ENCODE data around the gene INAFM2. TPM values are rescaled to one million over a fixed set of nuclear protein-coding genes. Genes with fewer than 3 reads are reported as not detected.

Gene INAFM2
- 23.4 and 24.6 TPM in 2 replicates for total RNA-seq

DNA sequence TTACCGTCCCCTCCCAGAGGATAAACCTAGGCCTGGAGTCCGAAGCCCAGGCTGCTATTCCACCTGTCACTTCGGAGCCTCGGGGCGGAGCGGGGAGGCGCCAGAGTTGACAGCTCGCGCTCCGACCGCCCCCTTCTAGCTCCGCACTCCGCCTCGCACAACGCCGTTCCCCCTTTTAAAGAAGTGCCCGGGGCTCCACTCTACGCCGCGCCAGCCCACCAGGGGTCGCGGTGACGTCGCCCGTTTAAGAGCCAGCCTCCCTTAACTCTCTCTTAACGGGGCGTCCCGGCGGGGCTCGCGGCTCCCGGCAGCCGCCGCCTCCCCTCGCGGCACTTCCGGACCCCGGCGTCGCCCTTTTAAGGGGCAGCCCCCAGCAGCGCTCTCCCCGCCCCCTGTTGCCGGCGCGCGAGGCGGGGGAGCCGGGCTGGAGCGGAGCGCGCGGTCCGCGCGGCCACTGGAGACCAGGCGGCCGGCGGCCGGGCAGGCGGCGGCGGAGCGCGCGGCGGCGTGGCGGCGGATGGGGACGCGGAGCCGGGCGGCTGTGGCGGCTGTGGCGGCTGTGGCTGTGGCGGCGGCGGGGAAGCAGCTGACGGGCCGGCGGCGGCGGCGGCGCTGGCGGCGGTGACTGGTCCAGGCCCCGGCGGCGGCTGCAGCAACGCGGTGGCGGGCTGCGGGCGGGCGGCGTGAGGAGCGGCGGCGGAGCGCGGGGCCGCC is at the start of gene INAFM2:
INAFM2 (plus strand) TSS at position 454 of the 714 bp plus-strand sequence. CDS start 364 bp downstream, outside the sequence.

DNA sequence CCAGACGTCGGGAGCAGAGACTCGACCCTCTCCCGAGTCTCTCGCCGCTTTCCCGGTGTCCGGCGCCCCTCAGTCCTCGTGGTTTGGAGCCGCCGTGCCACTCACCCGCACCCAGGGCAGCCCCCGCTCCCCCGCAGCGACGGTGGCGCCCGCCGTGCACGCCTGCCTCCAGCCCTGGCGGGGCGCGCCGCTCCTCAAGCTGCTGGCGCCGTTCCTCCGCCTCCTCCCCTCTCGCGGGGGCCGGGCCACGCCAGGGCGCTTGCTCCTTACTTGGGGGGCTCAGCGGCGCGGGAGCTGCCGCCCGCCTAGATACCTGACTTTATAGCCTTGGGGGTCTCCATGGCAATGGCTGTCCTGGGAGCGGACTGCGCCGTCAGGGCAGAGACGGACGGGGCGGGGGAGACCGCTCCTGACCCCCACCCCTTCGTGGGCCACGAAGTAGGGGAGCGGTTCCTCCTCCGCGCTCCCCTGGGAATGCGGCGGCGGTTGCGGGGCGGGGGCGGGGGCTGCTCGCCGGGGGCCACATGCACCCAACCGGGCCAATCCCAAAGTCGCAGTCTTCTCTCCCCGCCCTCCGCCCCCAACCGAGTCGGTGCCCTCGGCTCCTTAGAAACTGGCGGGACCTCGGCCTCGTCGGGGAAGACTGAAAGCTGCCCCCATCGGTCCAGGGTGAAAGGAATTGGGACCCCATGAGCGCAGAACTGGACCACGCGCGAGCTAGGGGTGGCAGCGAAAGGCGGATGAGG is 40.5 kb upstream of the INAFM2 start, which contains the start of gene ANKRD63:
ANKRD63 (minus strand) TSS at position 196 of the 746 bp plus-strand sequence. CDS start 478 bp downstream, outside the sequence.

DNA sequence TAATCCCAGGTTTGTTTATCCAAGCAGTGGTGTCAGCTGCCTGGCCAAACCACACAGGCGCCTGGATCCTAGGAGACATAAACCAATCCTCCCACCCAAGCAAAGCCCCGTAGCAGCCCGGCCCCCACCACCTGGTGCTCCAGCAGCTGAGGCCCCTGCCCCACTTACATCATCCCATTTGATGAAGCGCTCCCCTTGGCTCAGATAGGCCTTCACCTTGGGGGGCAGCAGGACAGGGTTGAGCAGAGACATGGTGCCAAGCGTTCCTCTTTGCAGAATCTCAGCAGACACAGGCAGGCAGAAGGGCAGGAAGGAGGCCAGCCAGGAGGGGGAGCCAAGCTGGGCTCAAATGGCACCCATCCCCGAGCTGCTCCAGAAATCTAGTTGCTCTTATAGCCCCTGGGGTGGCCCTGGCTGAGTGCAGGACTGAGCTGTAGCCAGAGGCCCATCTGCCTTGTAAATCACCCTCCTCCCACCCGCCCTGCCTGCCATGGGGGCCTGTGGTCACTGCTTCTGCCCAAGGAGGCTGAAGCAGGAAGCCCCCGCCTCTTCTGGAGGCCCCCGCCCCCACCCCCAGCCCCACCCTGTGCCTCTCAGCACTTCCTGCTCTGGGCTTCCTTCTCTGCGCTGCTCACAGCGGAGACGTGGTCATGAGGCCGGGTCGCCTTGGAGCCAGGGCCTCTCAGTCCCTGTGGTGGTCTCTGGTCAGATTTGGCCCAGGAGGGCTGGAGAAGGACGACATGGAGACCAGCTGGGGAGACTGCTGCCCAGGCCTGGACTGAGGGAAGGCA is 15.9 kb upstream of the INAFM2 start, which contains the start of gene PLCB2:
PLCB2 (minus strand) TSS at position 515 of the 791 bp plus-strand sequence; CDS start at position 252, 263 bp downstream.

DNA sequence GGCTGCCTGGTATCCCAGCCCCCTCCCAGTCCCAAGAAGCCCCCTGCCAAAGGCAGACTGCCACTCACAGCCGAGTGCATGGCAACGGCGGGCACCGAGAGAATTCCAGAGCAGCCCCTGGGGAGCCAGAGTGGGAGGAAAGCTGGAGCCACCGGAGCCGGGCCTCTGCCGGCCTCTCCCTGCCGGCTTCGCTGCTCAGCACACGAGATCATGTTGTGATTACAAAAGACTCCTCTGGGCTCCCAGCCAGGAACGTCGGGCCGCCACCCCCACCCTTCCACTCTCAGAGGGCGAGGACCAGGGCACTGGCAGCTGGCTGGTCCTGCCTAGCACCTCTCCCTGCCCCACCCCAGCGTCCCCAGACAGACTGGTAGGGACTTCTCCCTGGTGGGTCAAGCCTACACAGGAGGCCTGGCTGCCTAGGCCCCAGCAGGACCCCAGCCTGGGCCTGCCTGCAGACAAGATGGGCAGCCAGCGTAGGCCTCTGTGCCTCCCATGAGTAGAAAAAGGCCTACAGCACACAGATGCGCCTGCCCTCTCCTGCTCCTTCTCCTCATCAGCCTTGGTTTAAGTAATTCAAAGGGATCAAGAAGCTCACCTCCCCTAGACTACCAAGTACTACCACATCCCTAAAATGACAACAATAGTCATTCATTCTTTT is 17.4 kb downstream of the INAFM2 start, which contains the start of gene CCDC9B:
CCDC9B (minus strand) TSS at position 200 of the 661 bp plus-strand sequence; CDS start at position 80, 120 bp downstream.

DNA sequence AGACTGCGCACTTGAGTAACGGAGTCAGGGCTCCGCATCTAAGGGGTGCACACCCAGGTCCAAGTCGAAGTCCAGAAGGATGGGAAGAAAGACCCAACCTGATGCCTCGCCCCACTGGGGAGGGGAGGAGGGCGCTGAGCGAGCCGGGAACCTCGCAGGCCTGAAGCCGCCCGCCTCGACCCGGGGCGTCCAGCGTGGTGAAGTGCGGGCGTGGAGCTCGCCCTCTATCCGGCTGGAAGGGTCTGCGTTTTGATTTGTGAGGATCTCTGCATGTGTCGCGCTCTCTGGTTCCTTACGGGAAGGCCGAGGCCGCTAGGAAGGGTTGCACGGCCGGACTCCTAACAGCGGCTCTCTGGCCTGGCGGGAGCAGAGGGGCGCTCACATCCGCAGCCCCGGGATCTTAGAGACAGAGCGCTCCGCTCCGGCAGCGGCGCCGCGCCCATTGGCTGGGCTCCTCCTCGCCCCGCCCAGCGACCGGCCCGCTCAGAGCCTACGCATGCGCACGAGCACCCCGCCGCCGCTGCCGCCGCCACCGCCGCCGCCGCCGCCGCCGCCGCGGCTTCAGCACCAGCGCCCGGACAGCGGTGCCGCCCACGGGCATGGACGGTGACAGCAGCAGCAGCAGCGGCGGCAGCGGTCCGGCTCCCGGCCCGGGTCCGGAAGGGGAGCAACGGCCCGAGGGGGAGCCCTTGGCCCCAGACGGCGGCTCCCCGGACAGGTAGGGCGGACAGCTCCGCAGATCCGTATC is 34.4 kb downstream of the INAFM2 start, which contains the start of gene DISP2:
DISP2 (plus strand) TSS at position 497 of the 748 bp plus-strand sequence; CDS start at position 600, 103 bp downstream.

Other genes with a start within 250 kb of the INAFM2 start
- 0.14 and 1.8 TPM in 2 replicates for gene BMF, start 214.8 kb upstream of the INAFM2 start, total RNA-seq
- gene BUB1B, start 162.6 kb upstream of the INAFM2 start, total RNA-seq, result 3.6 and 19.2 TPM in 2 replicates
- 0.28 TPM in 1 of 2 replicates, not detected in the other for gene PAK6, start 84.6 kb upstream of the INAFM2 start, total RNA-seq
- not detected in 2 replicates for gene ANKRD63, start 40.6 kb upstream of the INAFM2 start, total RNA-seq
- 0.28 TPM in 1 of 2 replicates, not detected in the other for gene PLCB2, start 15.8 kb upstream of the INAFM2 start, total RNA-seq
- gene CCDC9B, start 17.2 kb downstream of the INAFM2 start, total RNA-seq, result 37.7 and 94.3 TPM in 2 replicates
- gene PHGR1, start 27.3 kb downstream of the INAFM2 start, total RNA-seq, result not detected in 2 replicates
- 0.09 and 0.30 TPM in 2 replicates for gene DISP2, start 34.5 kb downstream of the INAFM2 start, total RNA-seq
- 16.0 and 67.1 TPM in 2 replicates for gene KNSTRN, start 59.0 kb downstream of the INAFM2 start, total RNA-seq
- 48.0 and 51.4 TPM in 2 replicates for gene IVD, start 82.1 kb downstream of the INAFM2 start, total RNA-seq
- gene BAHD1, start 117.3 kb downstream of the INAFM2 start, total RNA-seq, result 4.5 and 8.0 TPM in 2 replicates
- 13.4 and 19.0 TPM in 2 replicates for gene CHST14, start 147.3 kb downstream of the INAFM2 start, total RNA-seq
- 17.0 and 21.1 TPM in 2 replicates for gene CCDC32, start 241.3 kb downstream of the INAFM2 start, total RNA-seq
- 11.3 and 11.9 TPM in 2 replicates for gene RPUSD2, start 245.6 kb downstream of the INAFM2 start, total RNA-seq

All from smooth muscle cell of the umbilical artery (primary cell).